Trophoblast cell (in vitro differentiated cells and primary cell): ENCODE results near the gene FAM83G.

Experiments
- DNase-seq, 2 donors: peaks; one replicate each; pipeline ENCODE4 v3.0.0-alpha.2; 2016
- H2AFZ ChIP-seq: 2 replicates; pipeline ENCODE4 v1.6.1; 2013; ENCODE audit warnings: low read length, moderate library complexity, mild to moderate bottlenecking; ENCODE audit not compliant: insufficient read depth, poor library complexity
- H2AK5ac ChIP-seq: 2 replicates; pipeline ENCODE4 v1.6.1; 2013; ENCODE audit warnings: mild to moderate bottlenecking, low read length
- H2BK120ac ChIP-seq: 2 replicates; pipeline ENCODE4 v1.6.1; 2013; ENCODE audit warnings: low read length, mild to moderate bottlenecking, moderate library complexity; ENCODE audit not compliant: insufficient read depth, poor library complexity
- H2BK12ac ChIP-seq: 2 replicates; pipeline ENCODE4 v1.6.1; 2013; ENCODE audit warnings: mild to moderate bottlenecking, low read length, moderate library complexity
- H2BK5ac ChIP-seq: 2 replicates; pipeline ENCODE4 v1.6.1; 2013; ENCODE audit warnings: low read length, low read depth, moderate library complexity, mild to moderate bottlenecking; ENCODE audit not compliant: poor library complexity
- H3K14ac ChIP-seq: 2 replicates; pipeline ENCODE4 v1.6.1; 2013; ENCODE audit warnings: mild to moderate bottlenecking, low read length
- H3K18ac ChIP-seq: 2 replicates; pipeline ENCODE4 v1.6.1; 2013; ENCODE audit warnings: mild to moderate bottlenecking, low read length
- H3K23ac ChIP-seq: 2 replicates; pipeline ENCODE4 v1.6.1; 2013; ENCODE audit warnings: low read length
- H3K27ac ChIP-seq: 2 replicates; pipeline ENCODE4 v1.5.1; 2013; ENCODE audit warnings: low read depth, mild to moderate bottlenecking, inconsistent platforms, low read length, moderate library complexity
- H3K27me3 ChIP-seq: 2 replicates; pipeline ENCODE4 v1.6.1; 2013; ENCODE audit warnings: inconsistent platforms, mild to moderate bottlenecking, low read length, moderate library complexity; ENCODE audit not compliant: insufficient read depth
- H3K36me3 ChIP-seq, 2 experiments: 1 replicate in 1 of 2; 2 replicates in 1 of 2; pipeline ENCODE4 v1.6.1; 2013; ENCODE audit warnings: low read length in 2 of 2, mild to moderate bottlenecking in 2 of 2, moderate library complexity in 1 of 2; ENCODE audit not compliant: insufficient read depth in 2 of 2, control insufficient read depth in 1 of 2
- H3K4ac ChIP-seq: 2 replicates; pipeline ENCODE4 v1.6.1; 2013; ENCODE audit warnings: low read depth, mild to moderate bottlenecking, low read length, moderate library complexity
- H3K4me1 ChIP-seq, 2 experiments: 1 replicate in 1 of 2; 2 replicates in 1 of 2; pipeline ENCODE4 v1.6.1; 2013; ENCODE audit warnings: low read length in 2 of 2, mild to moderate bottlenecking in 2 of 2, moderate library complexity in 1 of 2; ENCODE audit not compliant: insufficient read depth in 2 of 2, control insufficient read depth in 1 of 2
- H3K4me2 ChIP-seq: 2 replicates; pipeline ENCODE4 v1.6.1; 2013; ENCODE audit warnings: inconsistent platforms, mild to moderate bottlenecking, low read length, moderate library complexity
- H3K4me3 ChIP-seq: 2 replicates; pipeline ENCODE4 v1.5.1; 2013; ENCODE audit warnings: mild to moderate bottlenecking, low read depth, low read length, inconsistent platforms
- H3K79me1 ChIP-seq: one replicate; pipeline ENCODE4 v1.6.1; 2013; ENCODE audit warnings: low read length
- H3K79me2 ChIP-seq: 2 replicates; pipeline ENCODE4 v1.6.1; 2013; ENCODE audit warnings: low read length, mild to moderate bottlenecking; ENCODE audit not compliant: control insufficient read depth, insufficient read depth, poor library complexity
- H3K9ac ChIP-seq: 2 replicates; pipeline ENCODE4 v1.6.1; 2013; ENCODE audit warnings: mild to moderate bottlenecking, low read length
- H3K9me3 ChIP-seq: 2 replicates; pipeline ENCODE4 v1.6.1; 2013; ENCODE audit warnings: low read depth, mild to moderate bottlenecking, control low read depth, inconsistent platforms, low read length; ENCODE audit not compliant: insufficient read depth
- H4K12ac ChIP-seq: 2 replicates; pipeline ENCODE4 v1.6.1; 2013; ENCODE audit warnings: low read depth, mild to moderate bottlenecking, low read length, moderate library complexity
- H4K8ac ChIP-seq: 2 replicates; pipeline ENCODE4 v1.6.1; 2013; ENCODE audit warnings: low read depth, mild to moderate bottlenecking, low read length, moderate library complexity
- H4K91ac ChIP-seq: one replicate; pipeline ENCODE4 v1.6.1; 2013; ENCODE audit warnings: low read depth, mild to moderate bottlenecking, low read length, moderate library complexity
- WGBS: extraction: QIAGEN DNeasy Blood & Tissue Kit; methylation state at CpG from one replicate; pipeline ENCODE4 v1.1.7; 2013; ENCODE audit warnings: missing lambda C conversion rate; ENCODE audit not compliant: insufficient read length, insufficient coverage; ENCODE audit errors: extremely low coverage; 5-methylcytosine and 5-hydroxymethylcytosine counted together

The FAM83G gene

GRCh38 chr17:18937981-18938691 lies 66.4 kb downstream of the FAM83G start:
- Histone ChIP-seq H3K79me2 (no peaks in the 10 kb centered on the region), H2BK120ac (no peak overlapping the region), H2BK5ac (no peak overlapping the region), H3K27ac (no peak overlapping the region), H3K4me1 (no peaks in the 10 kb centered on the region), H4K8ac (no peak overlapping the region), H2AK5ac (no peak overlapping the region), H3K23ac (no peak overlapping the region), H3K4me3 (no peak overlapping the region), H3K14ac (no peak overlapping the region), H2BK12ac (no peak overlapping the region), H4K12ac (no peak overlapping the region), H3K27me3 (no peaks in the 10 kb centered on the region), H3K4me2 (no peak overlapping the region), H3K18ac (no peak overlapping the region), H2AFZ (no peak overlapping the region), H3K79me1 (no peaks in the 10 kb centered on the region), H3K9me3 (no peaks in the 10 kb centered on the region), H3K36me3 (no peaks in the 10 kb centered on the region), H3K9ac (no peak overlapping the region), H3K4ac (no peak overlapping the region), H4K91ac (no peak overlapping the region)
- no CpG with 5 or more reads among the region's 8 CpGs for WGBS
- peak in 1 of 2 donors; percentile 68 for DNase-seq

GRCh38 chr17:18933102-18934058 lies 71.2 kb downstream of the FAM83G start:
- H2BK5ac ChIP-seq = no peak overlapping the region
- no peak for DNase-seq
- no peak overlapping the region for H3K27ac ChIP-seq
- H3K79me1 ChIP-seq = no peaks in the 10 kb centered on the region
- H3K27me3 ChIP-seq = no peaks in the 10 kb centered on the region
- no peak overlapping the region for H4K8ac ChIP-seq
- no peak overlapping the region for H3K14ac ChIP-seq
- H4K12ac ChIP-seq = no peak overlapping the region
- H3K9me3 ChIP-seq = no peaks in the 10 kb centered on the region
- H2AK5ac ChIP-seq = no peak overlapping the region
- no peak overlapping the region for H3K4ac ChIP-seq
- H3K9ac ChIP-seq = no peak overlapping the region
- no peak overlapping the region for H3K18ac ChIP-seq
- H2BK12ac ChIP-seq = no peak overlapping the region
- no peak overlapping the region for H2BK120ac ChIP-seq
- no peaks in the 10 kb centered on the region for H3K4me1 ChIP-seq
- peaks cover 7 to 16% of the 10 kb centered on the region in 2 experiments for H3K36me3 ChIP-seq
- H3K4me2 ChIP-seq = no peak overlapping the region
- no peak overlapping the region for H2AFZ ChIP-seq
- no peak overlapping the region for H3K4me3 ChIP-seq
- no peak overlapping the region for H4K91ac ChIP-seq
- no CpG with 5 or more reads among the region's 14 CpGs for WGBS
- H3K23ac ChIP-seq = no peak overlapping the region
- no peaks in the 10 kb centered on the region for H3K79me2 ChIP-seq

GRCh38 chr17:18932360-18933055 lies 72.1 kb downstream of the FAM83G start:
- DNase-seq = no peak
- Histone ChIP-seq H2BK120ac (no peak overlapping the region), H3K18ac (no peak overlapping the region), H2AFZ (no peak overlapping the region), H3K79me2 (no peaks in the 10 kb centered on the region), H3K9me3 (no peaks in the 10 kb centered on the region), H4K91ac (no peak overlapping the region), H3K4me1 (no peaks in the 10 kb centered on the region), H3K27me3 (no peaks in the 10 kb centered on the region), H3K27ac (no peak overlapping the region), H3K4ac (no peak overlapping the region), H3K14ac (no peak overlapping the region), H4K12ac (no peak overlapping the region), H3K79me1 (no peaks in the 10 kb centered on the region), H3K4me3 (no peak overlapping the region), H2AK5ac (no peak overlapping the region), H3K36me3 (peaks cover 8 to 16% of the 10 kb centered on the region in 2 experiments), H4K8ac (no peak overlapping the region), H2BK12ac (no peak overlapping the region), H3K9ac (no peak overlapping the region), H3K23ac (no peak overlapping the region), H2BK5ac (no peak overlapping the region), H3K4me2 (no peak overlapping the region)
- WGBS = no CpG with 5 or more reads among the region's 5 CpGs

- no peaks in the 10 kb centered on the region for H3K9me3 ChIP-seq
- H3K27ac ChIP-seq = no peak overlapping the region
- H2AFZ ChIP-seq = no peak overlapping the region
- peaks cover 13 to 23% of the 10 kb centered on the region in 2 experiments for H3K36me3 ChIP-seq
- H2BK12ac ChIP-seq = no peak overlapping the region
- H2BK120ac ChIP-seq = no peak overlapping the region
- no peak overlapping the region for H3K23ac ChIP-seq
- H2BK5ac ChIP-seq = no peak overlapping the region
- H3K9ac ChIP-seq = no peak overlapping the region
- H3K18ac ChIP-seq = no peak overlapping the region
- H3K4me1 ChIP-seq = no peaks in the 10 kb centered on the region
- no peak overlapping the region for H3K14ac ChIP-seq
- DNase-seq = no peak
- no peak overlapping the region for H4K8ac ChIP-seq
- H4K12ac ChIP-seq = no peak overlapping the region
- no peak overlapping the region for H3K4me3 ChIP-seq
- H3K27me3 ChIP-seq = no peaks in the 10 kb centered on the region
- no peak overlapping the region for H4K91ac ChIP-seq
- H3K79me1 ChIP-seq = no peaks in the 10 kb centered on the region
- no peaks in the 10 kb centered on the region for H3K79me2 ChIP-seq
- WGBS = no CpG with 5 or more reads among the region's 9 CpGs
- H3K4ac ChIP-seq = no peak overlapping the region
- no peak overlapping the region for H2AK5ac ChIP-seq
- H3K4me2 ChIP-seq = no peak overlapping the region
Measured at GRCh38 chr17:18928628-18929125, 75.9 kb downstream of the FAM83G start.
